ENCODE measurements around the gene ICA1. TPM values are rescaled to one million over a fixed set of nuclear protein-coding genes. Genes with fewer than 3 reads are reported as not detected.

ICA1 gene
- total and polyA plus RNA-seq, 2 donors (not counting 3 experiments of a cell fraction or from before 2014, with no cell fraction given), result 19.0 to 47.1 TPM

DNA sequence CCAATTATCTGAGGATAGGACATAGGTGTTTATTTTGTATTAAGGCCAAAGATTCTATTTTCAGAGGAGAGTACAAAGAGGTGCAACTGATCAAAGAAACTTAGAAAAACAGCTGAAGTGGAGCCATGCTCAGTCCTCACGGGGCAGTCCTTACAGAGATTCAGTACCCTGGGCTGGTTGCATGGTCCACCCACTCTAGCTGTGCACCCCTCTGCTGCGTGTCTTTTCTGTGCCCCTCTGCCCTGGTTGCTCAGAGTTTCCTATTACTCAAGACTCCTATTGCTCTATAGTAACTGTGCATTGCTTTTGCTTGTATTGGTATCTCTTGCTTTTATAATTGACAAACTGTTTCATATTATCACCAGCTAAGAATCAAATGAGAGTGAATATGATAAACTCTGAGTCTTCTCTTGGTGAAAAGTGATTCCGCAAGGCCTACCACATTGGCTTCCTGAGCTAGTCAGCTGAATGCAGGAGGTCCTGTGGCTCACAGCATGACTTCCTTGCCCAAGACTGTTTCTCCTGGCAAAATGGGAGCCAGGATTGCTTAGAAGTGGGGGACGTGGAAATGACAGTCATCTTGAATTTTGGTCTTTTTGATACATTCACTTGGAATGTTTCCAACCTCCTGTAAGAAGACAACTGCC is 156.4 kb downstream of the ICA1 start:
- intact Hi-C loops (cut with micrococcal nuclease) (no loop called here), dilution Hi-C loops (cut with MboI; ENCODE audit: extremely low pct_ligation_motif_present, low sequenced_read_pairs) (no loop called here)
- ChIA-PET CTCF (interaction anchor here (0.8 kb wide), 1 partner anchor 8 kb away, joined by 3 read pairs; no protein-coding TSS in a partner anchor), POLR2A (no interaction called here)
- FAIRE-seq (no peak), DNase-seq (ENCODE audit: low read depth, low spot score) (no peak)
- H3K9me3 ChIP-seq (replicated peaks; ENCODE audit: control insufficient read depth, insufficient read depth, low read length), result no peaks in the 10 kb centered on the region
- no peak for TF ChIP-seq MYC (IDR thresholded peaks at IDR 0.05; ENCODE audit: low read depth, low read length)
- TF ChIP-seq GATA2 (IDR thresholded peaks at IDR 0.05; ENCODE audit: insufficient read depth, insufficient read length, low read depth, low read length), result no peak
- no peak for TF ChIP-seq POLR2AphosphoS5 (IDR thresholded peaks at IDR 0.05; ENCODE audit: insufficient read depth, low read depth, low read length)
- TF ChIP-seq EZH2 (IDR thresholded peaks at IDR 0.05; ENCODE audit: borderline replicate concordance, low read depth, low read length, severe bottlenecking), result no peak
- no peak for TF ChIP-seq JUN (IDR thresholded peaks at IDR 0.05; ENCODE audit: borderline replicate concordance, insufficient read depth, insufficient read length, low read depth)
- no peak for TF ChIP-seq CTCF (IDR thresholded peaks at IDR 0.05; ENCODE audit: extremely low read depth in 1 of 2, insufficient read depth in 1 of 2, low read depth in 1 of 2, low read length in 2 of 2)
- no peak for TF ChIP-seq POLR2A (IDR thresholded peaks at IDR 0.05; ENCODE audit: low read depth, low read length)
- TF ChIP-seq, protein P1, sequence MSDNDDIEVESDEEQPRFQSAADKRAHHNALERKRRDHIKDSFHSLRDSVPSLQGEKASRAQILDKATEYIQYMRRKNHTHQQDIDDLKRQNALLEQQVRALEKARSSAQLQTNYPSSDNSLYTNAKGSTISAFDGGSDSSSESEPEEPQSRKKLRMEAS (IDR thresholded peaks at IDR 0.05; ENCODE audit: insufficient read depth, insufficient read length), result no peak
- TF ChIP-seq FOS (IDR thresholded peaks at IDR 0.05; ENCODE audit: borderline replicate concordance, insufficient read depth, low read length), result no peak
- no TSS peak for BruUV-seq (replicated peaks)
- H3K4me1 ChIP-seq (ENCODE audit: control insufficient read depth, extremely low read depth, insufficient read depth, low read length), result no peaks in the 10 kb centered on the region
- no peak overlapping the region for H3K4me2 ChIP-seq (ENCODE audit: insufficient read depth, low read length)
- H4K20me1 ChIP-seq (replicated peaks; ENCODE audit: control insufficient read depth, extremely low read depth, insufficient read depth, low read length), result no peaks in the 10 kb centered on the region
- H3K79me2 ChIP-seq (ENCODE audit: control insufficient read depth, insufficient read depth, low read length), result no peaks in the 10 kb centered on the region
- H3K27ac ChIP-seq (ENCODE audit: insufficient read depth, low read depth, low read length), result no peak overlapping the region
- no peak overlapping the region for H3K9ac ChIP-seq (replicated peaks; ENCODE audit: extremely low read depth, insufficient read depth, low read length)
- no peaks in the 10 kb centered on the region for H3K27me3 ChIP-seq (ENCODE audit: control insufficient read depth in 2 of 2, insufficient read depth in 2 of 2, low read length in 2 of 2)
- no peak overlapping the region for H2AFZ ChIP-seq (ENCODE audit: low read depth, low read length)
- no peaks in the 10 kb centered on the region for H3K9me1 ChIP-seq (replicated peaks; ENCODE audit: control insufficient read depth, extremely low read depth, insufficient read depth, low read length)
- no peaks in the 10 kb centered on the region for H3K36me3 ChIP-seq (ENCODE audit: control insufficient read depth in 2 of 2, extremely low read depth in 1 of 2, insufficient read depth in 2 of 2, low read length in 2 of 2)
- no peak overlapping the region for H3K4me3 ChIP-seq (replicated peaks in 1 of 3; ENCODE audit: insufficient read depth in 1 of 3, low read depth in 1 of 3, low read length in 3 of 3)

All from endothelial cell of umbilical vein (primary cell).